Measurements from ENCODE around the gene GAB1.
"Not testable (repeated sequence)": the region's sequence is repeated elsewhere in the genome, so short reads cannot be mapped to it uniquely, and the experiment has no call there.

Gene GAB1

DNA sequence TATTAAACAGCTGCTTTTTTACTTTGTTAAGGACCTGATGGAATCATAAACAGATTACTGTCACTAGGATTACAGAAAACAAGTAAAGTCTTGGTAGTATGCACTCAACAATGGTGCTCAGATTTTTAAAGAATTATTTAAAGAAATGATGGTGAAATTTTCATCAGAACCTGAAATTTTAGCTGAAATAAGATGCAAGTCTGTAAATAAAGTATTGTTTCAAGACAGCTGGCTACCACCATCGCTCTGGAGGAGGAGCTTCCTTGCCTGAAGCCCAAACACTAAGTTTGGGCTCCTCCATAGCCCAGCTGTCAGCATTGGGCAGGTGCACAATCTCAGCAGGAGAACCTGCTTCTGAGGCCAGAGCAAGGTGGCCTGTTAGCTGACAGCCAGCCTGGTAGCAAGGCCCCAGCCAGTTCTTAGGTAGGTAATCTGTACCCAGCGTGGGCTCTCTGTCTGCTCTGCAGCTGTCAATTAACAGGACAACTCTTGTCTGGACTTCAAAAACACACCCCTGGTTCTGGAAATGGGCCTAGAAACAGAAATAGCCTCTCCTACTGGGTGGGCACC is 4.6 kb downstream of the GAB1 start:
- H3K4me1 ChIP-seq (ENCODE audit: control insufficient read depth, insufficient read depth, low read length), result peaks cover 2% of the 10 kb centered on the region
- no peak overlapping the region for H3K9ac ChIP-seq (ENCODE audit: low read depth, low read length)
- no peaks in the 10 kb centered on the region for H3K9me3 ChIP-seq (ENCODE audit: control insufficient read depth, insufficient read depth, low read length)
- H3K27me3 ChIP-seq (ENCODE audit: control insufficient read depth, insufficient read depth, low read length), result no peaks in the 10 kb centered on the region
- H3K36me3 ChIP-seq (ENCODE audit: control insufficient read depth, insufficient read depth, low read length), result peaks cover 3% of the 10 kb centered on the region
- no peak overlapping the region for H3K4me3 ChIP-seq (ENCODE audit: low read depth, low read length)

DNA sequence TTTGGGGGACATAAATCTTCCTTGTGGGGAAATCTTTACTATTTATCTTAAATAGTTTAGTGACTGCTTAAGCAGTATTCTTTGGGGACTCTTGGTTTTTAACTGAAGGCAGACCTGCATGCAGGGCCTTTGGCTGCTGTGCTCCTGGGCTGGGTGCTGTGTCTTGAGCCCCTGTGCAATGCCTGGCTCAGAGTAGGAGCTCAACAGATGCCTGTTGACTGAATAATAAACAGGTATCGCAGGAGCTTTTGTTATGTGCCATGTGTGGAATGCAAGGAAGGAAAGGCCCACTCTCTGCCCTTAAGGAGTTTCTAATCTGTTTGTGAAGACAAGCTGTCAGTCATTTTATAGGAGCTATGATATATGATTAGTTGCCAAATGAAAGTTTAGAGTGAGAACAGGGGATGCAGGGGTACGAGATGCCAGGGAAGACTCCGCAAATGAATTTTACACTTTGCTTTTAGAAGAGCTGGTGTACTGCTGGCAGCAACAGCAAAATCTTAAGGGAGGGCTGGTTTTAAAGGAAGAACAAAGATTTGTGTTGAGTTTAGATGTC is 6.7 kb downstream of the GAB1 start:
- Histone ChIP-seq H3K27me3 (ENCODE audit: control insufficient read depth, insufficient read depth, low read length) (no peaks in the 10 kb centered on the region), H3K4me3 (ENCODE audit: low read depth, low read length) (no peak overlapping the region), H3K4me1 (ENCODE audit: control insufficient read depth, insufficient read depth, low read length) (peaks cover 2% of the 10 kb centered on the region), H3K9ac (ENCODE audit: low read depth, low read length) (no peak overlapping the region), H3K36me3 (ENCODE audit: control insufficient read depth, insufficient read depth, low read length) (no peaks in the 10 kb centered on the region), H3K9me3 (ENCODE audit: control insufficient read depth, insufficient read depth, low read length) (no peaks in the 10 kb centered on the region)

DNA sequence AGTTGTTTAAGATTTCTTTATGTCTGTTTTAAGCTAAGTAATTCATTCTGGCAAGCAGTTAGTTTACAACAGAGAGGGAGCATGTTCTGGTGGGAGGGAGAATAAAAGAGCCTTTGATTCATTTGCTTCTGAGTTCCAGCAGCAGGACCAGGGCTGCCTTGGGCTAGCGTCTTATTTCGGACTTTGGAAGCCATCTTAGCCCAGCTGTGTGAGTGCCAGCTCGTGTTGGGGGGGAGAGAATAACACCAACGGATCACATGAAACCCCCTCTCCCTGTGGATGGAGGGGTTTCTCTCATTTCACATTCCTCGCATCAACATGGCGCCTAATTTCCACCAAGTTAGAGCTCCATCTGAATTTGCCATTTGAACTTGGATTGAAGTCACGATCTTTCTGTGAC is 7.4 kb downstream of the GAB1 start:
- H3K36me3 ChIP-seq (ENCODE audit: control insufficient read depth, insufficient read depth, low read length), result no peaks in the 10 kb centered on the region
- no peaks in the 10 kb centered on the region for H3K27me3 ChIP-seq (ENCODE audit: control insufficient read depth, insufficient read depth, low read length)
- H3K4me3 ChIP-seq (ENCODE audit: low read depth, low read length), result no peak overlapping the region
- H3K9ac ChIP-seq (ENCODE audit: low read depth, low read length), result no peak overlapping the region
- peaks cover 2% of the 10 kb centered on the region for H3K4me1 ChIP-seq (ENCODE audit: control insufficient read depth, insufficient read depth, low read length)
- no peaks in the 10 kb centered on the region for H3K9me3 ChIP-seq (ENCODE audit: control insufficient read depth, insufficient read depth, low read length)

GRCh38 chr4:143344774-143345173 is 8.1 kb downstream of the GAB1 start:
- H3K36me3 ChIP-seq (ENCODE audit: control insufficient read depth, insufficient read depth, low read length), result no peaks in the 10 kb centered on the region
- H3K9ac ChIP-seq (ENCODE audit: low read depth, low read length), result no peak overlapping the region
- H3K4me1 ChIP-seq (ENCODE audit: control insufficient read depth, insufficient read depth, low read length), result peaks cover 2% of the 10 kb centered on the region
- no peak overlapping the region for H3K4me3 ChIP-seq (ENCODE audit: low read depth, low read length)
- H3K27me3 ChIP-seq (ENCODE audit: control insufficient read depth, insufficient read depth, low read length), result no peaks in the 10 kb centered on the region
- H3K9me3 ChIP-seq (ENCODE audit: control insufficient read depth, insufficient read depth, low read length), result no peaks in the 10 kb centered on the region

- no peaks in the 10 kb centered on the region for H3K36me3 ChIP-seq (ENCODE audit: control insufficient read depth, insufficient read depth, low read length)
- no peaks in the 10 kb centered on the region for H3K9me3 ChIP-seq (ENCODE audit: control insufficient read depth, insufficient read depth, low read length)
- H3K9ac ChIP-seq (ENCODE audit: low read depth, low read length), result no peak overlapping the region
- H3K27me3 ChIP-seq (ENCODE audit: control insufficient read depth, insufficient read depth, low read length), result no peaks in the 10 kb centered on the region
- peaks cover 2% of the 10 kb centered on the region for H3K4me1 ChIP-seq (ENCODE audit: control insufficient read depth, insufficient read depth, low read length)
- H3K4me3 ChIP-seq (ENCODE audit: low read depth, low read length), result no peak overlapping the region
Measured at GRCh38 chr4:143345356-143345755, 8.7 kb downstream of the GAB1 start.

GRCh38 chr4:143346206-143346605 is 9.5 kb downstream of the GAB1 start:
- no peak overlapping the region for H3K9ac ChIP-seq (ENCODE audit: low read depth, low read length)
- H3K27me3 ChIP-seq (ENCODE audit: control insufficient read depth, insufficient read depth, low read length), result no peaks in the 10 kb centered on the region

DNA sequence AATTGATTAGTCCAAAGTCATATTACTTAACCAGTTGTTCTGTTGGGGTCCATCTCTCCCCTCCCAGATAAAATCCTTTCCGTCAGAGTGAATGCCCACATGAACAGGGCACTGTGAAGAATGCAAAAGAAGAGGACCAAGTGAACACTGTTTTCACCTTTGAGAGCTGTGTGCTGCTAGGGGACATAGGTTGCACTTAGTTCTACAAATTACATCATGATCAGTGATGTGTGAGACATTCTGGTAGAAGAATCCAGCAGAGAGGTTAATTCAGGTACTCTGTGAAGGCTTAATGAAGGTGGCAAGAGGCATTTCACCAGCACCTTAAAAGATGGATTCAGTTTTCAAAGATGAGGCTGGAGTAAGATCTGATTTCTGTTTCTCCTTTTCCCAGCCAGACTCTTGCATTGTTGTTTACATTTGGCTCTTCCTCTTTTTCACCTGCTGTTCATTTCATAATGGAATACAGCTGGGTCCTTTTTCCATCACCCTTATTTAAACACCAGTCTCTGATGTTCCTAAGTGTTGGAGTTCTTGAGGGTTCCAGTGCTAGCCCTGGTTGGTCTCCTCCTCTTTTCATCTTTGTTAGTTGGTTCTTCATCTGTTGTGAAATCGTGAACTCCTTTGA is 10.9 kb downstream of the GAB1 start:
- peaks cover 7% of the 10 kb centered on the region for H3K4me1 ChIP-seq (ENCODE audit: control insufficient read depth, insufficient read depth, low read length)
- H3K9ac ChIP-seq (ENCODE audit: low read depth, low read length), result no peak overlapping the region
- no peaks in the 10 kb centered on the region for H3K27me3 ChIP-seq (ENCODE audit: control insufficient read depth, insufficient read depth, low read length)
- no peak overlapping the region for H3K4me3 ChIP-seq (ENCODE audit: low read depth, low read length)
- H3K9me3 ChIP-seq (ENCODE audit: control insufficient read depth, insufficient read depth, low read length), result no peaks in the 10 kb centered on the region
- no peaks in the 10 kb centered on the region for H3K36me3 ChIP-seq (ENCODE audit: control insufficient read depth, insufficient read depth, low read length)

More at GRCh38 chr4:143346206-143346605, 9.5 kb downstream of the GAB1 start:
- Histone ChIP-seq H3K9me3 (ENCODE audit: control insufficient read depth, insufficient read depth, low read length) (no peaks in the 10 kb centered on the region), H3K4me1 (ENCODE audit: control insufficient read depth, insufficient read depth, low read length) (peaks cover 2% of the 10 kb centered on the region), H3K4me3 (ENCODE audit: low read depth, low read length) (no peak overlapping the region), H3K36me3 (ENCODE audit: control insufficient read depth, insufficient read depth, low read length) (no peaks in the 10 kb centered on the region)

DNA sequence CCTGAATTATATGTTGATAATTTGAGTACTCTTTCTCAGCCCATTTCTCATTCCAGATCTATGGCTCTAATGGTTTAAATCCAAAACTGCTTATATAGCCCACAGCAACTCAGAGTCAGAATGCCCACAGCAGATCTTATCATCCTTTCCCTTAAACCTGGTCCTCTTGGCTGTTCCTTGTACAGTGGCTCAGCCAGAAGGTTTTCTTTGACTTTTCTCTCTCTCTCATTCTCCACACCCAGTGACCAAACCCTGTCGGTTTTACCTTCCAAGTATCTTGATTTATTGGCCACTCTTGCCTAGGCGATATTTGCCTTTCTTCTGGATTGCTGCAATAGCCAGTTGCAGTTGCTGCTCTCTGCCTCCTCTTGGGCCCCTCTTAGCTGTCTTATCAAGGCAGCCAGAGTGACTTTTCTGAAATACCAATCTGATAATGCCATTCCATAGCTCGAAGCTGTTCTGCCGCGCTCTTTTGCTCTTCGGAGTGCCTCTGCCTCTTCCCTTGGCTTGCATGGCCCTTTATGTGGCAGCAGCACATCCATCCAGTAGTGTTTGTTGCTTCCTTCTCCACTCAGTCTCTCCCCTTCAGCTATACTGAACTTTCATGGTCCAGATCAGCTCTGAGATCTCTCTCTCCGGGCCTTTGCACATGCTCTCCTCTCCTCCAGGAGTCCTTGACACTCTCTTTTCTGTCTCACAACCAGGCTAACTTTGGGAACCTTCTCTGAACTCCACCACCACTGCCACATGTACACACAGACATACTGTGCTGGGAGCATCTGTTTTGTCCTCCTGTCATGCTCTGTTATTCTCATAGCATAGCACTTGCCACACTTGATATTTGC is 11.8 kb downstream of the GAB1 start:
- Histone ChIP-seq H3K4me1 (ENCODE audit: control insufficient read depth, insufficient read depth, low read length) (peaks cover 5% of the 10 kb centered on the region), H3K9me3 (ENCODE audit: control insufficient read depth, insufficient read depth, low read length) (no peaks in the 10 kb centered on the region), H3K4me3 (ENCODE audit: low read depth, low read length) (no peak overlapping the region), H3K9ac (ENCODE audit: low read depth, low read length) (no peak overlapping the region), H3K36me3 (ENCODE audit: control insufficient read depth, insufficient read depth, low read length) (no peaks in the 10 kb centered on the region), H3K27me3 (ENCODE audit: control insufficient read depth, insufficient read depth, low read length) (no peaks in the 10 kb centered on the region)

GRCh38 chr4:143349858-143350527 is 13.3 kb downstream of the GAB1 start:
- not testable (repeated sequence) for H3K9me3 ChIP-seq (ENCODE audit: control insufficient read depth, insufficient read depth, low read length); H3K4me3 ChIP-seq (ENCODE audit: low read depth, low read length); H3K27me3 ChIP-seq (ENCODE audit: control insufficient read depth, insufficient read depth, low read length); H3K4me1 ChIP-seq (ENCODE audit: control insufficient read depth, insufficient read depth, low read length); H3K36me3 ChIP-seq (ENCODE audit: control insufficient read depth, insufficient read depth, low read length); H3K9ac ChIP-seq (ENCODE audit: low read depth, low read length)

GRCh38 chr4:143351149-143351691 is 14.5 kb downstream of the GAB1 start:
- H3K4me1 ChIP-seq (ENCODE audit: control insufficient read depth, insufficient read depth, low read length), result peaks cover 21% of the 10 kb centered on the region

GRCh38 chr4:143351774-143352451 is 15.2 kb downstream of the GAB1 start:
- peaks cover 28% of the 10 kb centered on the region for H3K4me1 ChIP-seq (ENCODE audit: control insufficient read depth, insufficient read depth, low read length)
- H3K9ac ChIP-seq (ENCODE audit: low read depth, low read length), result no peak overlapping the region
- no peaks in the 10 kb centered on the region for H3K36me3 ChIP-seq (ENCODE audit: control insufficient read depth, insufficient read depth, low read length)
- no peaks in the 10 kb centered on the region for H3K9me3 ChIP-seq (ENCODE audit: control insufficient read depth, insufficient read depth, low read length)
- no peaks in the 10 kb centered on the region for H3K27me3 ChIP-seq (ENCODE audit: control insufficient read depth, insufficient read depth, low read length)
- H3K4me3 ChIP-seq (ENCODE audit: low read depth, low read length), result no peak overlapping the region

More at GRCh38 chr4:143351149-143351691, 14.5 kb downstream of the GAB1 start:
- no peak overlapping the region for H3K9ac ChIP-seq (ENCODE audit: low read depth, low read length)
- H3K36me3 ChIP-seq (ENCODE audit: control insufficient read depth, insufficient read depth, low read length), result no peaks in the 10 kb centered on the region
- no peaks in the 10 kb centered on the region for H3K27me3 ChIP-seq (ENCODE audit: control insufficient read depth, insufficient read depth, low read length)
- H3K4me3 ChIP-seq (ENCODE audit: low read depth, low read length), result no peak overlapping the region
- no peaks in the 10 kb centered on the region for H3K9me3 ChIP-seq (ENCODE audit: control insufficient read depth, insufficient read depth, low read length)

All from iPS-15b (cell line).